ENCODE data around the gene KLHL17.

KLHL17 gene

DNA sequence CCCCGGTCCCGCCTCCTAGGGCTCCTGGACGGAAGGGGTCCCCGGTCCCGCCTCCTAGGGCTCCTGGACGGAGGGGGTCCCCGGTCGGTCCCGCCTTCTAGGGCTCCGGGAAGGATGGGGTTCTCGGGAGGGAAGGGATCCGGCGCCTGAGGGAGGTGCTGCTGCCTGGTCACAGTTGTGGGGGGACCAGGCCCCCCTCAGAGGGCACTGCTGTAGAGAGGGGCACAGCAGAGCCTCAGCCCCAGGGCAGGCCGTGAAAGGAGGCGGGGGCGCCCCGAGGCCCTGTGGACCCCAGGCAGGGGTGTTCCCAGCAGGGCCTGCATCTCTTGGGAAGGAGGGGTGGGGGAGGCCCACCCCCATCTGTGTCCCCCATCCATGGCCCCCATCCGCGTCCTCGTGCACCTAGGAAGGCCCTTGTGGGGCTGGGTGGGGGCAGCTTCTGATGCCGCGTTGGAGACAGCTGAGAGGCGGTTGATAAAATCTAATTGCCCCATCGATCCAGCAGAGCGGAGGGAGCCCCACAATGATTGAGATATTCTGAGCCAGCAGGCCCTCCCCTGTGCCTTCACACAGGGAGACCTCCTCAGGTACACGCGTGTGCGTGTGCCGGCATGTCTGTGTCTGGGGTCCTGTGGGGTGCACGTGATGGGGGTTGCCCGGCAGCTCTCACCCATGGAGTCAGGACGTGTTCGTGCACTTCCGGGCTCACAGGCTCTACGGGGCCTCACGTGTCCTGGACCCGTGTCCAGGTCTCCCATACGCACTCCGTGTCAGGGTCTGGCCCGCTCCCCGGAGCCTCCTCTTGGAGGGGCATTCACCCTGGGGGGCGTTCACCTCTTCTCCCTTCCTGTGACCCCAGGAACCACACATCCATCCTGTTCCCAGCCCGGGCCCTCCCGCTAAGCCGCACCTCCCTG is 23.8 kb upstream of the KLHL17 start:
- no peak overlapping the region for H3K27ac ChIP-seq (replicated peaks)
- peaks cover 15% of the 10 kb centered on the region for H3K27me3 ChIP-seq (ENCODE audit: insufficient read depth, poor library complexity, severe bottlenecking)
- TF ChIP-seq, protein P1, sequence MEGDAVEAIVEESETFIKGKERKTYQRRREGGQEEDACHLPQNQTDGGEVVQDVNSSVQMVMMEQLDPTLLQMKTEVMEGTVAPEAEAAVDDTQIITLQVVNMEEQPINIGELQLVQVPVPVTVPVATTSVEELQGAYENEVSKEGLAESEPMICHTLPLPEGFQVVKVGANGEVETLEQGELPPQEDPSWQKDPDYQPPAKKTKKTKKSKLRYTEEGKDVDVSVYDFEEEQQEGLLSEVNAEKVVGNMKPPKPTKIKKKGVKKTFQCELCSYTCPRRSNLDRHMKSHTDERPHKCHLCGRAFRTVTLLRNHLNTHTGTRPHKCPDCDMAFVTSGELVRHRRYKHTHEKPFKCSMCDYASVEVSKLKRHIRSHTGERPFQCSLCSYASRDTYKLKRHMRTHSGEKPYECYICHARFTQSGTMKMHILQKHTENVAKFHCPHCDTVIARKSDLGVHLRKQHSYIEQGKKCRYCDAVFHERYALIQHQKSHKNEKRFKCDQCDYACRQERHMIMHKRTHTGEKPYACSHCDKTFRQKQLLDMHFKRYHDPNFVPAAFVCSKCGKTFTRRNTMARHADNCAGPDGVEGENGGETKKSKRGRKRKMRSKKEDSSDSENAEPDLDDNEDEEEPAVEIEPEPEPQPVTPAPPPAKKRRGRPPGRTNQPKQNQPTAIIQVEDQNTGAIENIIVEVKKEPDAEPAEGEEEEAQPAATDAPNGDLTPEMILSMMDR (IDR thresholded peaks at IDR 0.05; ENCODE audit: insufficient read depth, low read length): no peak
- TF ChIP-seq GABPA (IDR thresholded peaks at IDR 0.05; ENCODE audit: low read depth) (no peak), SPI1 (IDR thresholded peaks at IDR 0.05; ENCODE audit: borderline replicate concordance, low read depth) (no peak), POLR2AphosphoS5 (IDR thresholded peaks at IDR 0.05; ENCODE audit: low read depth) (no peak)
- TF ChIP-seq, protein P2, sequence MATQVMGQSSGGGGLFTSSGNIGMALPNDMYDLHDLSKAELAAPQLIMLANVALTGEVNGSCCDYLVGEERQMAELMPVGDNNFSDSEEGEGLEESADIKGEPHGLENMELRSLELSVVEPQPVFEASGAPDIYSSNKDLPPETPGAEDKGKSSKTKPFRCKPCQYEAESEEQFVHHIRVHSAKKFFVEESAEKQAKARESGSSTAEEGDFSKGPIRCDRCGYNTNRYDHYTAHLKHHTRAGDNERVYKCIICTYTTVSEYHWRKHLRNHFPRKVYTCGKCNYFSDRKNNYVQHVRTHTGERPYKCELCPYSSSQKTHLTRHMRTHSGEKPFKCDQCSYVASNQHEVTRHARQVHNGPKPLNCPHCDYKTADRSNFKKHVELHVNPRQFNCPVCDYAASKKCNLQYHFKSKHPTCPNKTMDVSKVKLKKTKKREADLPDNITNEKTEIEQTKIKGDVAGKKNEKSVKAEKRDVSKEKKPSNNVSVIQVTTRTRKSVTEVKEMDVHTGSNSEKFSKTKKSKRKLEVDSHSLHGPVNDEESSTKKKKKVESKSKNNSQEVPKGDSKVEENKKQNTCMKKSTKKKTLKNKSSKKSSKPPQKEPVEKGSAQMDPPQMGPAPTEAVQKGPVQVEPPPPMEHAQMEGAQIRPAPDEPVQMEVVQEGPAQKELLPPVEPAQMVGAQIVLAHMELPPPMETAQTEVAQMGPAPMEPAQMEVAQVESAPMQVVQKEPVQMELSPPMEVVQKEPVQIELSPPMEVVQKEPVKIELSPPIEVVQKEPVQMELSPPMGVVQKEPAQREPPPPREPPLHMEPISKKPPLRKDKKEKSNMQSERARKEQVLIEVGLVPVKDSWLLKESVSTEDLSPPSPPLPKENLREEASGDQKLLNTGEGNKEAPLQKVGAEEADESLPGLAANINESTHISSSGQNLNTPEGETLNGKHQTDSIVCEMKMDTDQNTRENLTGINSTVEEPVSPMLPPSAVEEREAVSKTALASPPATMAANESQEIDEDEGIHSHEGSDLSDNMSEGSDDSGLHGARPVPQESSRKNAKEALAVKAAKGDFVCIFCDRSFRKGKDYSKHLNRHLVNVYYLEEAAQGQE (IDR thresholded peaks at IDR 0.05; ENCODE audit: insufficient replicate concordance, low read depth): no peak
- no peak overlapping the region for H3K4me3 ChIP-seq (replicated peaks; ENCODE audit: insufficient read depth, low read length)
- no peak for DNase-seq (ENCODE audit: low read depth in 1 of 2, low spot score in 1 of 2)

DNA sequence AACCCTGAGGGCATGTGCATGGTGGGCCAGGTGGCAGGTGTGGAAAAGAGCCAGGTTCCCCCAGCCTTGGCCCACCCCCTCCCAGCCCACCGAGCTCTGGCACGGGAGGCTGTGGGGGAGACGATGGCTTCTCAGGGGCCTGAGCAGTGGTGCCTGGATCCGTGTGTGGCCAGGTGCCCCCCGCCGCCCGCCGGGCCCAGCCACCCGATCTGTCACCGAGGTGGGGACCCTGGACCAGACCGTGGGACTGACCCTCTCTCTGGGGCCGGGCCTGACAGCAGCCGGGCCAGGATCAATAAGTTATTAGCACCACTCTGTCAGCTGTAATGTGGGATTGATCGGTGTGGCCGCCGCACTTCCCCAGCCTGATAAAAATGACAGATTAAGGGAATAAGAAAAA is 22.9 kb upstream of the KLHL17 start:
- TF ChIP-seq, protein P1 (IDR thresholded peaks at IDR 0.05; ENCODE audit: insufficient read depth, low read length): no peak
- no peak for TF ChIP-seq GABPA (IDR thresholded peaks at IDR 0.05; ENCODE audit: low read depth)
- TF ChIP-seq POLR2AphosphoS5 (IDR thresholded peaks at IDR 0.05; ENCODE audit: low read depth): no peak
- TF ChIP-seq, protein P2 (IDR thresholded peaks at IDR 0.05; ENCODE audit: insufficient replicate concordance, low read depth): no peak
- TF ChIP-seq SPI1 (IDR thresholded peaks at IDR 0.05; ENCODE audit: borderline replicate concordance, low read depth): no peak
- Histone ChIP-seq H3K4me3 (replicated peaks; ENCODE audit: insufficient read depth, low read length) (no peak overlapping the region), H3K27me3 (ENCODE audit: insufficient read depth, poor library complexity, severe bottlenecking) (peaks cover 17% of the 10 kb centered on the region), H3K27ac (replicated peaks) (no peak overlapping the region)
- DNase-seq (ENCODE audit: low read depth in 1 of 2, low spot score in 1 of 2): no peak

DNA sequence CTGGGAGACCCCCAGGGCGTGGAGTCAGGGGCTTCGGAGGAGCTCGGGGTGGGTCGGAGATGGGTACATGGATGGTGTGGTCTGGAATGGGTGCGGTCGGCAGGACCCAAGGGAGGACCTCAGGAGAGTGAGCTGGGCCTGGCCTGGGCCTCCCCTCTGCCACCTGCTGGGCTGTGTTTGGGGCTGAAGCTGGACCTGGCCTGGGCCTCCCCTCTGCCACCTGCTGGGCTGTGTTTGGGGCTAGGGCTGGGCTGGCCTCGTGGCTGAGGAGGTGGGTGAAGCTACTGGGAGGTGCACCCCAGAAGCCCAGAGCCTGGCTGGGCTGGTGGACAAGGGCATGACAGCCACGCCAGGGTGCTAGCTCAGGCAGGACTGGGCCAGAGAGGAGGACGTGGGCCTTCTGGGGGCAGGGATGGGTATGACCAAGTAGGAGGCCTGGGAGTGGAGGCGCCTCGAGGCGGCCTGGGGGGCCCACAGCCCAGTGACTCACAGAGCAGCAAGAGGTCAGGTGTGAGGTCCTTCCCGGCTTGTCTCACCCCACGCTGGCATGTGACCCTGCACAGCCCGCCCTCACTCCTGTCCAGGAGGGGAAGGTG is 22.2 kb upstream of the KLHL17 start:
- no peak for TF ChIP-seq SPI1 (IDR thresholded peaks at IDR 0.05; ENCODE audit: borderline replicate concordance, low read depth)
- TF ChIP-seq, protein P1 (IDR thresholded peaks at IDR 0.05; ENCODE audit: insufficient read depth, low read length): peak; percentile 39
- Histone ChIP-seq H3K27me3 (ENCODE audit: insufficient read depth, poor library complexity, severe bottlenecking) (peaks cover 24% of the 10 kb centered on the region), H3K27ac (replicated peaks) (no peak overlapping the region), H3K4me3 (replicated peaks; ENCODE audit: insufficient read depth, low read length) (no peak overlapping the region)
- peak in 1 of 2 experiments; percentile 59 for DNase-seq (ENCODE audit: low read depth in 1 of 2, low spot score in 1 of 2)

Data from HL-60 (cell line).